AG04449 (cell line): ENCODE data around the gene TP53BP2.
"Not testable (repeated sequence)": the region's sequence is repeated elsewhere in the genome, so short reads cannot be mapped to it uniquely, and the experiment has no call there.

ENCODE experiments used
- CTCF ChIA-PET: fragments of 350-600 bp; formaldehyde crosslinking; extraction: SDS; loops from one replicate; lab custom pipeline; 2021; ENCODE audit warnings: antibody characterized with exemption; lab: Yijun Ruan, JAX
- POLR2A ChIA-PET: fragments of 400-600, 350-600 bp; formaldehyde crosslinking; extraction: SDS; loops from one replicate; lab custom pipeline; 2020; ENCODE audit warnings: antibody characterized with exemption, inconsistent platforms; lab: Yijun Ruan, JAX
- DNase-seq: peaks from one replicate; pipeline ENCODE4 v3.0.0-alpha.2; 2010; ENCODE audit warnings: low read depth, low spot score
- H3K4me3 ChIP-seq: 2 replicates; pipeline ENCODE4 v1.5.1; 2011; ENCODE audit warnings: low read depth, mild to moderate bottlenecking, control low read depth, low read length
- TF ChIP-seq, protein P1 (sequence below): IDR thresholded peaks from one replicate; pipeline ENCODE4 v1.5.1; 2011; ENCODE audit warnings: mild to moderate bottlenecking, moderate library complexity, low read length, control low read depth, inconsistent platforms; ENCODE audit not compliant: insufficient read depth; ENCODE audit errors: missing control alignments

TP53BP2 gene

DNA sequence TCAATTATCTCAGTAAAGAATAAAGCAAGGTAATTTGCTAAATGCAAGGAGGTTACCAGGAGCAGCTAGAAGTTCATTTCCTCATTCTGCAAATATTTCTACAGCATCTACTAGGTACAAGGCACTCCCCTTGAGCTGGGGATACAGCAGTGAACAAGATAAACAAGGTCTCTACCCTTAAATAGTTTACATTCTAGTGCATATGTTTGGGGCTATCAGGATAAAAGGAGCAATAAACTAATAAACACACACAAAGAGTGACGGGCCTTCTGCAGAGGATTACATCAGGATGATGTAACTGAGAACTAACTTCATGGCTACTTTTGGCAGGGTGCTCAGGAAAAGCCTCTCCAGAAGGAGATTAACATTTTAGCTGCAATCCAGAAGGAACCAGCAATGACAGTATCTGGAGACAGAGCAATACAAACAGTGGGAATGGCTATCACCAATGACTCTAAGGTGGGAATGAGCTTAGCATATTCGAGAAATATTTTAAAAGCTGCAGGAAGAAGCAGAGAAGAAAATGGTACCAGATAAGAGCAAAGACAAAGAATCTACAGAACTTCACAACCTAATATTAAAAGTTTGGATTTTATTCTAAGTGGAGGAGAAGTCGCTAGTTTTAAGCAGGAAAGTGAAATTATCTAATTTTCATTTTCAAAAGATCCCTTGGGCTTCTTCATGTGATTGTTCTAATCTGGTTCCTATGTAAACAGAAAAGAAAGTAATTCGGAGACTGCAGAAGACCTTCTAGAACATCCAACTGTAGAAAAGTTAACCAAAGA, 25.8 kb downstream of the TP53BP2 start:
- ChIA-PET POLR2A (interaction anchor here (1.7 kb wide), 1 partner anchor 26 kb away, joined by 7 read pairs; the partner anchor contains the start of gene TP53BP2), CTCF (interaction anchor here (1.0 to 1.6 kb wide), 2 partner anchors 9 kb away, joined by 3 to 5 read pairs; no protein-coding TSS in a partner anchor)
- H3K4me3 ChIP-seq: no peak overlapping the region
- TF ChIP-seq, protein P1, sequence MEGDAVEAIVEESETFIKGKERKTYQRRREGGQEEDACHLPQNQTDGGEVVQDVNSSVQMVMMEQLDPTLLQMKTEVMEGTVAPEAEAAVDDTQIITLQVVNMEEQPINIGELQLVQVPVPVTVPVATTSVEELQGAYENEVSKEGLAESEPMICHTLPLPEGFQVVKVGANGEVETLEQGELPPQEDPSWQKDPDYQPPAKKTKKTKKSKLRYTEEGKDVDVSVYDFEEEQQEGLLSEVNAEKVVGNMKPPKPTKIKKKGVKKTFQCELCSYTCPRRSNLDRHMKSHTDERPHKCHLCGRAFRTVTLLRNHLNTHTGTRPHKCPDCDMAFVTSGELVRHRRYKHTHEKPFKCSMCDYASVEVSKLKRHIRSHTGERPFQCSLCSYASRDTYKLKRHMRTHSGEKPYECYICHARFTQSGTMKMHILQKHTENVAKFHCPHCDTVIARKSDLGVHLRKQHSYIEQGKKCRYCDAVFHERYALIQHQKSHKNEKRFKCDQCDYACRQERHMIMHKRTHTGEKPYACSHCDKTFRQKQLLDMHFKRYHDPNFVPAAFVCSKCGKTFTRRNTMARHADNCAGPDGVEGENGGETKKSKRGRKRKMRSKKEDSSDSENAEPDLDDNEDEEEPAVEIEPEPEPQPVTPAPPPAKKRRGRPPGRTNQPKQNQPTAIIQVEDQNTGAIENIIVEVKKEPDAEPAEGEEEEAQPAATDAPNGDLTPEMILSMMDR: no peak
- no peak for DNase-seq

DNA sequence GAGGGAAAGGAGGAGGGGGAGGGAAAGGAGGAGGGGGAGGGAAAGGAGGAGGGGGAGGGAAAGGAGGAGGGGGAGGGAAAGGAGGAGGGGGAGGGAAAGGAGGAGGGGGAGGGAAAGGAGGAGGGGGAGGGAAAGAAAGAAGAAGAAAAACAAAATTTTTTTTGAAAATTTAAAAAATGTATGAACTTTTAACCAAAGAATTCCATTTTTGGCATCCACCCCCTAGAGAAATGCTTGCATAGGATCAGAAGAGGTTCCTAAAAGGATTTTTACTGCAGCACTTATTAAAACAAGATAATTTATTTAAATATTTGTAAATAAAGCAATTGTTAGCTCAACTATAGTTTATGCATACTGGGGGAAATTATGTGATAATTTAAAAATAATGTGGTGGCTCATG, 28.5 kb downstream of the TP53BP2 start:
- H3K4me3 ChIP-seq, CTCF ChIA-PET, POLR2A ChIA-PET, DNase-seq: not testable (repeated sequence)

DNA sequence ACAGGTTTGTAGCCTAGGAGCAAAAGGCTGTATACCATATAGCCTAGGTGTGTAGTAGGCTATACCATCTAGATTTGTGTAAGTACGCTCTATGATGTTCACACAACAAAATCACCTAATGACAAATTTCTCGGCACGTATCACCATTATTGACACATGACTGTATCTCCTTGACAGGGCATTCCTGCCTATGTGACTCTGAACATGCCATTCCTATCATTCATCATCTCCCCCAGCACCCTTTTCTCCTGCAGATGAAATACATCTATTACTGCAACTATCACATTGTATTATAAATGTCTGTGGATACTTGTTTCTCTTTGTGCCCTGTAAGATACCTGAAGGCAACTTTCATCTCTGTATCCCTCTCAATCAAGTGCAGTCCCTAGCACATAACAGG, 29.9 kb downstream of the TP53BP2 start:
- CTCF ChIA-PET: interaction anchor here (1.5 kb wide), 1 partner anchor 30 kb away, joined by 6 read pairs; the partner anchor contains the start of gene TP53BP2
- TF ChIP-seq, protein P1: no peak
- H3K4me3 ChIP-seq: no peak overlapping the region
- POLR2A ChIA-PET: no interaction called here
- no peak for DNase-seq

DNA sequence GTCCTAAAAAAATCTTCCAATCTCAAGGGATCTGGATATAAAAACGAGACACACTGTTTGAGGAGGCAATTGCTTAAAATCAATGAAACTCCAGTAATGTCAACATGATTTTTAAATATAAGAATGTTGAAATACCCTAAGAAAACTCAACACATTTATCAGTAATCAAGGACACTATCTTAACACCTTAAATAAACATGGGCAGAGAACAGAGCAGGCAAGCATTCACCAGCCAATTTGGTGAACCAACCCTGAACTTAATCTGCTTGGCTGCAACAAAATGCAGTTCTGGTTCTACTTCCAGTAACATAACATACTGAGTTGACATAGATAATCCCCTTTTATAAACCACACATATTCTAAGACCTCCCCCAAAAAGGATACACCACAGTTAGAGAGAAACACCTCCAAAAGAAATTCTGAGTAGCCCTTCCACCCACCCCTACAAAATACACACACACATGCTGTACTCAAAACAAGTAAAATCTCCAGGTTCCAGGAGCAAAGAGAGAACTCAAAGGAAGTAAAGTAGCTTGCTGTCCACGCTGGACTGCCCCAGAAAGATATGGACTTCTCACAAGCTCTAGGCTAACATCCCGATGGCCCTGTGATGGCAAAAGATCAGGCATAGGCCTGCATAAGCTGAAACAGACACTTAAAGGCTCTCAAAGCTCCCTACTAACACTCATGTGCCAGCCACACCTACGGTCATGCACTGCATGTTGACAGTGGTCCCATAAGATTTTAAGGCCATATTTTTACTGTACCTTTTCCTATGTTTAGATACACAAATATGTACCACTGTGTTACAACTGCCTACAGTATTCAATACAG, 30.5 kb downstream of the TP53BP2 start:
- H3K4me3 ChIP-seq: no peak overlapping the region
- ChIA-PET POLR2A (no interaction called here), CTCF (interaction anchor here (1.5 kb wide), 1 partner anchor 31 kb away, joined by 6 read pairs; the partner anchor contains the start of gene TP53BP2)
- TF ChIP-seq, protein P1: no peak
- no peak for DNase-seq

DNA sequence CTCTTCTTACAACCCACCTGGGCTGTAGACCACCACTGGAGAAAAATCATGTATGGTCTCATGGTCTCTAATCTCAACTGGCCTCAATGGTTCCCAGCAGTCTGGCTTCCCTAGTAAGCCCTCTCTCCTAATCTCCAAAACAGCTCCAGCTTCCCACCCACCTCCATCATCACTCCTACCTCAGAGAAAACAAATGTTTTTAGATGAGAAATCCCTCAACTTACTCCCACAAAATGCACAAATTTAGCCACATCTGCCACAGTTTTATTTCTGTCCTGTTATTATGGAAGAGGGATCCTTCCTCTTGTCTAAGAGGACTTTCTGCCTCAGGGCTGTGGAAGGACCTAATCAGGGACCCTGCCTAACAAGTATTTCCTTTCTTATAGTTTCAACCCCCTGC, 32.1 kb downstream of the TP53BP2 start:
- TF ChIP-seq, protein P1: no peak
- H3K4me3 ChIP-seq: no peak overlapping the region

DNA sequence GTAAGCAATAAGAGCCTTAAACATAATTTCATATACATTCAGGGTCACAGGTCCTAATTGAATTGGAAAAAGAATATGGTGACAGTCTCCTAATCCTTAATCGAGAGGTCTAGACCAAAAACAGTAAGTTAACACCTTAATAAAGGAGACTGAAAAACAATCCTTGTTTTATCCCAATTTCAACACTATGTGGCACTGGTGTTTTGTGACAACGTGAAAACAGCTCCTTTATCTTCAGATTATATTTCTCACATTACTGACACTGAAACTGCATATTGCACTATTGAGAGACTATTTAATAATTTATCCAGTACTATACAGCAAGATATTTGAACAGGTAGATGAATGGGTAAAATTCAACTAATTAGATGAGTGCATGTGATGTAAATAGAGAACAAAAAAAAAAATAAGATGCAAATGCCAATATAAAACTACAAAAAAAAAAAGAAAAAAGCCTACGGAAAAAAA, 34.1 kb downstream of the TP53BP2 start:
- no peak overlapping the region for H3K4me3 ChIP-seq
- ChIA-PET POLR2A (interaction anchor here (0.8 kb wide), 1 partner anchor 111 kb away, joined by 3 read pairs; no protein-coding TSS in a partner anchor), CTCF (interaction anchor here (0.9 to 2.7 kb wide), 15 partner anchors 8 to 294 kb away, joined by 3 to 13 read pairs (median 4); partner anchors contain the start of gene TP53BP2)
- no peak for DNase-seq
- TF ChIP-seq, protein P1: peak; percentile 41

More for the DNA sequence above, 32.1 kb downstream of the TP53BP2 start:
- CTCF ChIA-PET: interaction anchor here (1.2 kb wide), 1 partner anchor 10 kb away, joined by 3 read pairs; no protein-coding TSS in a partner anchor
- POLR2A ChIA-PET: no interaction called here
- DNase-seq: no peak
